ENCODE measurements around the gene PCNT. TPM values are rescaled to one million over a fixed set of nuclear protein-coding genes. Genes with fewer than 3 reads are reported as not detected.
A peak's percentile ranks its signal among the peaks of the same experiment; 100 is the strongest.

The PCNT gene
- total and polyA plus RNA-seq, 4 donors = 6.4 to 33.0 (median 26.2) TPM

DNA sequence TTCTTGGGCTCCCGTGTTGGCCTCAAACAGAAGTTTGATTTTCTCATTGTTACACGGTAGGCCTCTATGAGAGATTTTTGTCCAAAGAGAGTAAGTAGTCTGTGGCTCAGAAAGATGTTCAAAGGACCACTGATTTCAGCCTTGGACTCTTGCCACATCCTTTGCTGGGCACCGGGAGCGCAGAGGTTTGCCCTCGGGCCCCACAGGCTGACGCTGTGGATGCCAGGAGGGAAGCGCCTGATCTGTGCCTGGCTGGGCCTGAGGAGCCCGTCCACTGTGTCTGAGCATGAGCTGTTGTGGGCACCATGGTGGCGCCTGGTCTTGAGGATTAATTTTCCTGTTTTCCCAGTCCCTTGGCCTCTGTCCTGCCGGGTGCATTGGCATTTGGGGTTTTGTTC, 52.3 kb downstream of the PCNT start:
- DNase-seq (no peak), ATAC-seq (ENCODE audit: low FRiP score) (no peak)
- peaks cover 0 to 4% of the 10 kb centered on the region in 2 donors for H3K36me3 ChIP-seq (ENCODE audit: control insufficient read depth in 1 of 2, insufficient read depth in 2 of 2, low read length in 1 of 2)

DNA sequence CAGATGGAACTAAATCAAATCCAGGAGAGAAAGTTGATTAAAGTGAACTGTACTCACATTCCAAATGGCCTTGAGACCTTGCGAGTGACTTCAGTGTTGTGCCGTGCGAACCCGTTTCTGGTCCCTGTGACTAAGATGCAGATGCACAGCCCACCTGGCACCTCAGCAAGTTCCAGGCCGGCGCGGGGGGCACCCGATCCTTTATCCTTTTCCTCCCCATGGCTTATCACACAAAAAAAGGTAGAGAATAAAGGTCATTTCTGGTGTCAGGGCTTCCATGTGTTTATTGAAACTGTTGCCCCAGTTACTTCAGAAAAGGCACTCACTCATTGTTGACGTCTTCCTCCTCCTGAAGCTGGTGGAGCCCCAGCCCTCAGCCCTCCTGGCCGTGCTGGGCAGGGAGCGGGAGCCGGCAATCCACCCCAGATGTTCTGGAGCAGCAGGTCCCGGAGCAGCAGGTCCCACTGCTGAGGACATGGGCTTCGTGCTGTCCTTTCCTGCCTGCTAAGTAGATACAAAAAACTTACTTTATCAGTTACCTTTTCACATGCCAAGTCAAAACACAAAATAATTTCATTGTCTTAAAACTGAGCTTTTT, 53.0 kb downstream of the PCNT start:
- ATAC-seq (ENCODE audit: low FRiP score) (no peak), DNase-seq (no peak)
- intact Hi-C loops (cut with DNase I) = no loop called here
- Histone ChIP-seq H3K4me1 (ENCODE audit: control insufficient read depth in 1 of 2, insufficient read depth in 2 of 2, low read length in 2 of 2) (no peaks in the 10 kb centered on the region), H3K9me3 (ENCODE audit: control insufficient read depth, low read length) (no peaks in the 10 kb centered on the region), H3K27ac (ENCODE audit: low read depth in 1 of 2, low read length in 2 of 2) (no peak overlapping the region), H3K4me3 (ENCODE audit: low read length in 2 of 2) (no peak overlapping the region), H3K36me3 (ENCODE audit: control insufficient read depth in 1 of 2, insufficient read depth in 2 of 2, low read length in 1 of 2) (peaks cover 0 to 2% of the 10 kb centered on the region in 2 donors), H3K27me3 (ENCODE audit: control insufficient read depth in 1 of 2, insufficient read depth in 2 of 2, low read length in 1 of 2) (no peaks in the 10 kb centered on the region)
- WGBS, 2 donors = 87 to 89% methylated on average over 14 of the region's 14 CpGs

More for the DNA sequence above, 52.3 kb downstream of the PCNT start:
- Histone ChIP-seq H3K27me3 (ENCODE audit: control insufficient read depth in 1 of 2, insufficient read depth in 2 of 2, low read length in 1 of 2) (no peaks in the 10 kb centered on the region), H3K4me1 (ENCODE audit: control insufficient read depth in 1 of 2, insufficient read depth in 2 of 2, low read length in 2 of 2) (no peaks in the 10 kb centered on the region), H3K27ac (ENCODE audit: low read depth in 1 of 2, low read length in 2 of 2) (no peak overlapping the region), H3K4me3 (ENCODE audit: low read length in 2 of 2) (no peak overlapping the region), H3K9me3 (ENCODE audit: control insufficient read depth, low read length) (no peaks in the 10 kb centered on the region)
- 90 to 91% methylated on average over 10 of the region's 10 CpGs for WGBS, 2 donors
- intact Hi-C loops (cut with DNase I) = no loop called here

DNA sequence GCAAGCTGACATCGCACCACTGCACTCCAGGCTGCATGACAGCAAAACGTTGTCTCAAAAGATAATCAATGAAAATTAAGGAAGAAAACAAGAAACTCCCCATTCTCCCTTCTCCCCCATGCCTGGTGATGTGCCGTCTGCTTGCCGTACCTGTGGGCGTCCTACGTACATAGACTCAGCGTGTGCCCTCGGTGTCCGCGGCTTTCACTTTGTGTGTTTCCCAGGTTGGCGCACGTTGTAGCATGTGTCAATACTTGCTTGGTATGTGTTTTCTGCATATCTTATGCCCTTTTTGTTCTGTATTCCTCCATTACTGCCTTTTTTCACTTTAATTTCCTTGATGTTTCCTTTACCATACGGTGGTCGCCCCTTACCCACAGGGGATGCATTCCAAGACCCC, 53.8 kb downstream of the PCNT start:
- WGBS, 2 donors = 94 to 95% methylated on average over 14 of the region's 14 CpGs
- DNase-seq (no peak), ATAC-seq (ENCODE audit: low FRiP score) (no peak)
- Histone ChIP-seq H3K27me3 (ENCODE audit: control insufficient read depth in 1 of 2, insufficient read depth in 2 of 2, low read length in 1 of 2) (no peaks in the 10 kb centered on the region), H3K4me3 (ENCODE audit: low read length in 2 of 2) (no peak overlapping the region), H3K36me3 (ENCODE audit: control insufficient read depth in 1 of 2, insufficient read depth in 2 of 2, low read length in 1 of 2) (no peaks in the 10 kb centered on the region), H3K9me3 (ENCODE audit: control insufficient read depth, low read length) (no peaks in the 10 kb centered on the region), H3K27ac (ENCODE audit: low read depth in 1 of 2, low read length in 2 of 2) (no peak overlapping the region), H3K4me1 (ENCODE audit: control insufficient read depth in 1 of 2, insufficient read depth in 2 of 2, low read length in 2 of 2) (no peaks in the 10 kb centered on the region)
- intact Hi-C loops (cut with DNase I) = no loop called here

DNA sequence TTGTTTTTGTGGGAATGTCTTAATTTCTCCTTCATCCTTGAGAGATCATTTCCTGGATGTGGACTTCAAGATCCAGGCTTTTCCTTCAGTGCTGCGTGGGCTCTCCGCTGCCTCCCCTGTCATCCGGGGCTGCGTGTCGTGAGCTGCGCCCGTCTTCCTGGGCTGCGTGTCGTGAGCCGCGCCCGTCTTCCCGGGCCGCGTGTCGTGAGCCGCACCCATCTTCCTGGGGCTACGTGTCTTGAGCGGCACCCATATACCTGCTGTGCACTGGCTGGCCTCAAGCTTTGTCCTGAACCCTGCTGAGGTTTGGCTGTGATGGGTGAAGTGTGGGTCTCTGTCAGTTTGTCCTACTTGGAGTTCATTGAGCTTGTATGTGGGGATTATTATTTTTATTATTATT, 55.1 kb downstream of the PCNT start:
- DNase-seq (no peak), ATAC-seq (ENCODE audit: low FRiP score) (no peak)
- Histone ChIP-seq H3K4me1 (ENCODE audit: control insufficient read depth in 1 of 2, insufficient read depth in 2 of 2, low read length in 2 of 2) (no peaks in the 10 kb centered on the region), H3K9me3 (ENCODE audit: control insufficient read depth, low read length) (no peaks in the 10 kb centered on the region), H3K4me3 (ENCODE audit: low read length in 2 of 2) (no peak overlapping the region), H3K36me3 (ENCODE audit: control insufficient read depth in 1 of 2, insufficient read depth in 2 of 2, low read length in 1 of 2) (no peaks in the 10 kb centered on the region), H3K27me3 (ENCODE audit: control insufficient read depth in 1 of 2, insufficient read depth in 2 of 2, low read length in 1 of 2) (no peaks in the 10 kb centered on the region), H3K27ac (ENCODE audit: low read depth in 1 of 2, low read length in 2 of 2) (no peak overlapping the region)
- intact Hi-C loops (cut with DNase I) = no loop called here
- WGBS, 2 donors = 97 to 98% methylated on average over 19 of the region's 19 CpGs

DNA sequence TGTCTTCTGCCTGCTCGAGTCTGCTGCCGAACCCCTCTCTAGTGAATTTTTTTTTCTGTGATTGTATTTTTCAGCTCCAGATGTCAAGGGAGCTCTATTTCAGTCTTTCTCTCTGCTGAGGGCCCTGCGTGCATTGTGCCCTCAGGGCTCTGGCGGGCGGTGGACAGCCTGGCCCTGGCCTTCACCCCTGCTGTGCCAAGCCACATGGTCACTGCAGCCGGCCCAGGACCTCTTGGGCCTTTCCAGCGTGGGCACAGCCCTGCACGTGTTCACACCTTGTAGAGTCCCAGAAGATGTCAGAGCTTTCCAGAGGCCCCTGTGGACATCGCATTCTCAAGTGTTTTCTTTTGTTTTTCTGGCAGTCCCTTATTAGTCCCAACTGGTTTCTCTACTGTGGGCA, 55.7 kb downstream of the PCNT start:
- H3K36me3 ChIP-seq (ENCODE audit: control insufficient read depth in 1 of 2, insufficient read depth in 2 of 2, low read length in 1 of 2) = no peaks in the 10 kb centered on the region
- no peak for ATAC-seq (ENCODE audit: low FRiP score)
- intact Hi-C loops (cut with DNase I) = no loop called here

DNA sequence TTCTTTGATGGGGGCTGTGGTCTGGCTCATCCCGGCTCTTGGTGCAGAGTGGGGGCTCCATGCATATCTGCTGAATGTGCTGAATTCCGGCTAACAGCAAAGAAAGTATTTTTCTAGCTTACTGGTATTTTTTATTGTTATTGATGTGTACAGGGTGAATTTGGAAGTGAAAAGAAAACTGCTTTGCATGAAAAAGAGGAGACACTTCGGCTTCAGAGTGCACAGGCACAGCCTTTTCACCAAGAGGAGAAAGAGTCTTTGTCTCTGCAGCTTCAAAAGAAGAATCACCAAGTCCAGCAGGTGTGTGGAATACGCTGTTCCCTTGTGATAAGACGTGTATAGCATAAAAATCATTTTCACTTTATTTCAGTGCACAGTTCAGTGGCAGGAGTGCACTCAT, 57.6 kb downstream of the PCNT start:
- 91 to 93% methylated on average over 5 of the region's 5 CpGs for WGBS, 2 donors

More for the DNA sequence above, 55.7 kb downstream of the PCNT start:
- 91 to 93% methylated on average over 9 of the region's 9 CpGs for WGBS, 2 donors
- no peaks in the 10 kb centered on the region for H3K4me1 ChIP-seq (ENCODE audit: control insufficient read depth in 1 of 2, insufficient read depth in 2 of 2, low read length in 2 of 2)
- no peak overlapping the region for H3K27ac ChIP-seq (ENCODE audit: low read depth in 1 of 2, low read length in 2 of 2)
- H3K27me3 ChIP-seq (ENCODE audit: control insufficient read depth in 1 of 2, insufficient read depth in 2 of 2, low read length in 1 of 2) = no peaks in the 10 kb centered on the region
- H3K9me3 ChIP-seq (ENCODE audit: control insufficient read depth, low read length) = no peaks in the 10 kb centered on the region
- H3K4me3 ChIP-seq (ENCODE audit: low read length in 2 of 2) = no peak overlapping the region
- no peak for DNase-seq

DNA sequence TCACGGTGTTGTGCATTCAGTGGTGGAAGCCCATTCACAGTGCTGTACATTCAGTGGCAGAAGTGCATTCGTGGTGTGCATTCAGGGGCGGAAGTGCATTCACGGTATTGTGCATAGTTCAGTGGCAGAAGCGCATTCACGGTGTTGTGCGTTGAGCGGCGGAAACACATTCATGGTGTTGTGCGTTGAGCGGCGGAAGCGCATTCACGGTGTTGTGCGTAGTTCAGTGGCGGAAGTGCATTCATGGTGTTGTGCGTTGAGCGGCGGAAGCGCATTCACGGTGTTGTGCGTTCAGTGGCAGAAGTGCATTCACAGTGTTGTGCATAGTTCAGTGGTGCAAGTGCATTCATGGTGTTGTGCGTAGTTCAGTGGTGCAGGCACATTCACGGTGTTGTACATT, 60.6 kb downstream of the PCNT start:
- H3K4me1 ChIP-seq (ENCODE audit: control insufficient read depth in 1 of 2, insufficient read depth in 2 of 2, low read length in 2 of 2) = no peaks in the 10 kb centered on the region
- DNase-seq = no peak
- H3K36me3 ChIP-seq (ENCODE audit: control insufficient read depth in 1 of 2, insufficient read depth in 2 of 2, low read length in 1 of 2) = no peaks in the 10 kb centered on the region
- intact Hi-C loops (cut with DNase I) = no loop called here
- no peaks in the 10 kb centered on the region for H3K27me3 ChIP-seq (ENCODE audit: control insufficient read depth in 1 of 2, insufficient read depth in 2 of 2, low read length in 1 of 2)
- H3K4me3 ChIP-seq (ENCODE audit: low read length in 2 of 2) = no peak overlapping the region
- no peak overlapping the region for H3K27ac ChIP-seq (ENCODE audit: low read depth in 1 of 2, low read length in 2 of 2)
- H3K9me3 ChIP-seq (ENCODE audit: control insufficient read depth, low read length) = no peaks in the 10 kb centered on the region
- ATAC-seq (ENCODE audit: low FRiP score) = no peak
- WGBS, 2 donors = 98 to 99% methylated on average over 24 of the region's 24 CpGs

More for the DNA sequence above, 57.6 kb downstream of the PCNT start:
- no peaks in the 10 kb centered on the region for H3K9me3 ChIP-seq (ENCODE audit: control insufficient read depth, low read length)
- ATAC-seq (ENCODE audit: low FRiP score) (no peak), DNase-seq (no peak)
- H3K27ac ChIP-seq (ENCODE audit: low read depth in 1 of 2, low read length in 2 of 2) = no peak overlapping the region
- no peaks in the 10 kb centered on the region for H3K36me3 ChIP-seq (ENCODE audit: control insufficient read depth in 1 of 2, insufficient read depth in 2 of 2, low read length in 1 of 2)
- intact Hi-C loops (cut with DNase I) = no loop called here
- no peak overlapping the region for H3K4me3 ChIP-seq (ENCODE audit: low read length in 2 of 2)
- H3K4me1 ChIP-seq (ENCODE audit: control insufficient read depth in 1 of 2, insufficient read depth in 2 of 2, low read length in 2 of 2) = no peaks in the 10 kb centered on the region
- no peaks in the 10 kb centered on the region for H3K27me3 ChIP-seq (ENCODE audit: control insufficient read depth in 1 of 2, insufficient read depth in 2 of 2, low read length in 1 of 2)

DNA sequence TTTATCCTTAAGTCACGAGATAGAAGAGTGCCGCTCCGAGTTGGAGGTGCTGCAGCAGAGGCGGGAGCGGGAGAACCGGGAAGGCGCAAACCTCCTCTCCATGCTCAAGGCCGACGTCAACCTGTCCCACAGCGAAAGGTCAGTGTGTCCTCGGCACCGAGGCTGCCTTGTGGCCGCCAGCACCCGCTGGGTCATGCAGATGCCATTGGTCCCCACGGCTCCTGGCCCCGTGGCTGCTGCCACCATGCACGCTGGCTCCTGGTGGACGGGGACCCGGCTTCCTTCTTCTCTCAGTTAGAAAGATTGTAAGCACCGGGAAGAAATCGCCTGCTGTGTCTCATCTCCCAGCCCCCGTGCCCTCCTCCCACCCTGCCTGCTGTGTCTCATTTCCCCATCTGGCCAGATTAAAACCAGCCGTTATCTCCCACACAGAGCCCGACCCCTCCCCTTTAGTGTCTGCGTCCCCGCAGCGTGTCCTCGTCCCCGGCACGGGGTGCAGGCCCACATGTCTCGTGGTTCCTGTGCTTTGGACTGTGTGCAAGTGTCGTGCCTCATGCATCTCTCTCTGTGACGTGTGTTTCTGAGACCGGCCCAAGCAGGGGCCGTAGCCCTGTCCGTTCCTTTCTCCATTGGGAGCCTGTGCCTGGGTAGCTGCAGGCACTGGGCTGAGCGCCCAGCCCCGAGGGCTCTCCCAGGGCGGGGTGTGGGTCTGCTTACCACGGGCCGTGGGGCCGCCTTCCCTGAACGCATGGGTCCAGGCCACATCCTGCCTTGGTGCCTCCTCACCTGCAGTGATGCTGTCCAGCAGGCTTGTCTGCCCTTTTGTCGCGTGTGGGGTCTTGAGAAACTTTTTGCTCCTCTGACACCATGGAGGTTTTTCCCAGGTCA, 62.1 kb downstream of the PCNT start:
- Histone ChIP-seq H3K27ac (ENCODE audit: low read depth in 1 of 2, low read length in 2 of 2) (no peak overlapping the region), H3K36me3 (ENCODE audit: control insufficient read depth in 1 of 2, insufficient read depth in 2 of 2, low read length in 1 of 2) (no peaks in the 10 kb centered on the region), H3K27me3 (ENCODE audit: control insufficient read depth in 1 of 2, insufficient read depth in 2 of 2, low read length in 1 of 2) (no peaks in the 10 kb centered on the region), H3K9me3 (ENCODE audit: control insufficient read depth, low read length) (no peaks in the 10 kb centered on the region), H3K4me3 (ENCODE audit: low read length in 2 of 2) (no peak overlapping the region), H3K4me1 (ENCODE audit: control insufficient read depth in 1 of 2, insufficient read depth in 2 of 2, low read length in 2 of 2) (no peaks in the 10 kb centered on the region)
- intact Hi-C loops (cut with DNase I) = no loop called here
- DNase-seq (peak in 1 of 2 donors; percentile 58), ATAC-seq (ENCODE audit: low FRiP score) (peak; percentile 41)
- 88 to 91% methylated on average over 43 to 45 of the region's 45 CpGs for WGBS, 2 donors

DNA sequence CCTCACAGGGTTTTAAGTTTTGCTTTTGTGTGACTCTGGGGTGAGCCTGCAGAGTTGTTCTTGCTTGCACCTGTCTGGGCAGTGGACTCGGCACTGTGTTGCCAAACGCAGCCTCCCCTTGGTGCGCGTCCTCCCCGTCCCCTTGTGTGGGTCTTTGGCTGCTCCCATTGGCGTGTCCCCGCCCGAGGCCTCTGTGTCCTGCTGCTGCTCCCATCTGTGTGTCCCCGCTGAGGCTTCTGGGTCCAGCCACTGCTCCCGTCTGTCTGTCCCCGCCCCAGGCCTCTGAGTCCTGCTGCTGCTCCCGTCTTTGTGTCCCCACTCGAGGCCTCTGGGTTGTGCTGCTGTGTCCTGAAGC, 62.8 kb downstream of the PCNT start:
- 94% methylated on average over 13 of the region's 13 CpGs for WGBS, 2 donors
- ATAC-seq (ENCODE audit: low FRiP score) (no peak), DNase-seq (no peak)
- no peaks in the 10 kb centered on the region for H3K9me3 ChIP-seq (ENCODE audit: control insufficient read depth, low read length)
- H3K36me3 ChIP-seq (ENCODE audit: control insufficient read depth in 1 of 2, insufficient read depth in 2 of 2, low read length in 1 of 2) = peaks cover 0 to 2% of the 10 kb centered on the region in 2 donors
- no peaks in the 10 kb centered on the region for H3K4me1 ChIP-seq (ENCODE audit: control insufficient read depth in 1 of 2, insufficient read depth in 2 of 2, low read length in 2 of 2)
- intact Hi-C loops (cut with DNase I) = no loop called here
- no peak overlapping the region for H3K27ac ChIP-seq (ENCODE audit: low read depth in 1 of 2, low read length in 2 of 2)
- no peaks in the 10 kb centered on the region for H3K27me3 ChIP-seq (ENCODE audit: control insufficient read depth in 1 of 2, insufficient read depth in 2 of 2, low read length in 1 of 2)
- no peak overlapping the region for H3K4me3 ChIP-seq (ENCODE audit: low read length in 2 of 2)

All from aorta (tissue), 5 donors.